ENCODE data around the gene ZDHHC8.

DNA sequence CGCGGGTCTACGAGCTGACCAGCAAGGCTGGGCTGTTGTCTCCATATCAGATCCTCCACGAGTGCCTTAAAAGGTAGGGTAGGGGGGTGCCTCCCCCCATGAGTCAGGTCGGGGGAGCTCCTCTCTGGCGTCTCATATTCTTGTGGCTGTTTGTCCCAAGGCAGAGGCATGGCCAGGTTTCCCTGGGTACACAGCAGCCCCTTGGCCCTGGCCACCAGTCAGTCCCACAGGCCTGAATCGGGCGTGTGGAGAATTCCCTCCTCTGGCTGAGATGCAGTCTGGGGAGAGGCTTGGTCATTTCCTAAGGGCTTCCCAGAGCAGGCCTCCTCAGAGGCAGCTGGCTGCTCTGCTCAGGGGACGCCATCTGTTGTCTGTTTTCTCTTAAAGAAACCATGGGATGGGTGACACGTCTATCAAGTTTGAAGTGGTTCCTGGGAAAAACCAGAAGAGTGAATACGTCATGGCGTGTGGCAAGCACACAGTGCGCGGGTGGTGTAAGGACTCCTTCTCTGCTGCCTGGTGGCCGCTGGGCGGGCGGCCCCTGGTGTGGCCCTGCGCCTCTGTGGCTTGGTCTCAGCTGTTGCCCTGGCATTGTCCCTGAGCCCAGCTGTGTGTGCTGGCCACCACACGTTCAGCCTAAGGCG, 25.3 kb upstream of the ZDHHC8 start:
- TF ChIP-seq CTCF (IDR thresholded peaks at IDR 0.05; ENCODE audit: borderline replicate concordance, extremely low read depth, low read length, poor library complexity, severe bottlenecking) (no peak), EZH2 (IDR thresholded peaks at IDR 0.05; ENCODE audit: borderline replicate concordance, low read depth, low read length, severe bottlenecking) (no peak)
